Lung (tissue), 12 donors: ENCODE measurements around the gene PDIA2. TPM values are rescaled to one million over a fixed set of nuclear protein-coding genes. Genes with fewer than 3 reads are reported as not detected.

Experiments
- ATAC-seq: fragments of 200-7000 bp; cut with Tn5 transposase; one replicate; pipeline ENCODE4 v1.9.1; 2020; ENCODE audit warnings: moderate number of reproducible peaks; ENCODE audit not compliant: insufficient read depth, low FRiP score
- DNase-seq, 3 donors: peaks; one replicate each; pipeline ENCODE4 v3.0.0-alpha.2; 2013 to 2017
- H3K27ac ChIP-seq, 2 donors: one replicate each; pipeline ENCODE4 v1.5.1; 2013; ENCODE audit warnings: mild to moderate bottlenecking in 2 of 2, moderate library complexity in 2 of 2, control low read depth in 1 of 2, inconsistent platforms in 1 of 2, low read depth in 1 of 2, low read length in 1 of 2
- H3K27me3 ChIP-seq, 3 donors: one replicate each; pipeline ENCODE4 v1.5.1; 2013; ENCODE audit warnings: low read length in 2 of 3; ENCODE audit not compliant: control insufficient read depth in 3 of 3, insufficient read depth in 3 of 3
- H3K36me3 ChIP-seq, 4 donors: one replicate each; pipeline ENCODE4 v1.5.1; 2013; ENCODE audit warnings: low read length in 4 of 4, mild to moderate bottlenecking in 1 of 4, moderate library complexity in 1 of 4; ENCODE audit not compliant: control insufficient read depth in 4 of 4, insufficient read depth in 4 of 4
- H3K4me1 ChIP-seq, 5 donors: one replicate each; pipeline ENCODE4 v1.5.1; 2013; ENCODE audit warnings: low read length in 5 of 5, mild to moderate bottlenecking in 2 of 5, moderate library complexity in 1 of 5; ENCODE audit not compliant: control insufficient read depth in 5 of 5, insufficient read depth in 5 of 5
- H3K4me3 ChIP-seq: one replicate; pipeline ENCODE4 v1.5.1; 2013; ENCODE audit warnings: mild to moderate bottlenecking, control low read depth, moderate library complexity
- H3K9ac ChIP-seq, 2 donors: one replicate each; pipeline ENCODE4 v1.5.1; 2013; ENCODE audit warnings: low read length in 2 of 2, control low read depth in 1 of 2; ENCODE audit not compliant: insufficient read depth in 1 of 2
- H3K9me3 ChIP-seq, 4 donors: one replicate each; pipeline ENCODE4 v1.5.1; 2013; ENCODE audit warnings: low read length in 3 of 4, mild to moderate bottlenecking in 1 of 4, moderate library complexity in 1 of 4; ENCODE audit not compliant: control insufficient read depth in 4 of 4, insufficient read depth in 3 of 4
- CTCF ChIP-seq: IDR thresholded peaks from 2 replicates; pipeline ENCODE4 v1.5.1; 2012; ENCODE audit warnings: mild to moderate bottlenecking; ENCODE audit errors: control extremely low read depth, extremely low read depth
- WGBS, 2 donors: extraction: QIAGEN DNeasy Blood & Tissue Kit; methylation state at CpG; one replicate each; pipeline ENCODE4 v1.1.7; 2013; 5-methylcytosine and 5-hydroxymethylcytosine counted together
- polyA plus RNA-seq, 2 donors: library from polyadenylated mRNA; stranded (reverse); fragments of 200-250 nt; gene quantifications; one replicate each; pipeline ENCODE4 v1.2.1, GENCODE V29; 2013
- total RNA-seq, 2 donors: library from RNA; depleted of rRNA in 1 of 2; stranded (reverse); fragments of >200 nt in 1 of 2; gene quantifications; one replicate each; pipeline ENCODE4 v1.2.1, GENCODE V29; 2014 to 2021
- donor health status: control.
- donor health status: control.
- donor health status: Bipolar disorder and iron deficiency.
- donor health status: healthy.
- donor health status: DM: yes; HTN: yes; CAD: no.

Gene PDIA2
- total and polyA plus RNA-seq, 4 donors, result 0.19 to 0.65 (median 0.24) TPM

- WGBS, 2 donors, result 87 to 92% methylated on average over 28 of the region's 28 CpGs
- ATAC-seq, result no peak
Measured at GRCh38 chr16:261031-261691, 21.8 kb upstream of the PDIA2 start.

GRCh38 chr16:262121-262745 is 20.7 kb upstream of the PDIA2 start:
- no peak overlapping the region for H3K9ac ChIP-seq
- H3K9me3 ChIP-seq, result no peaks in the 10 kb centered on the region
- TF ChIP-seq CTCF, result no peak
- H3K27me3 ChIP-seq, result no peaks in the 10 kb centered on the region
- WGBS, 2 donors, result 92 to 93% methylated on average over 29 of the region's 29 CpGs
- H3K4me3 ChIP-seq, result no peak overlapping the region
- peaks cover 0 to 4% (median 0%) of the 10 kb centered on the region in 5 donors for H3K4me1 ChIP-seq
- H3K27ac ChIP-seq, result no peak overlapping the region
- peaks cover 0 to 49% (median 13%) of the 10 kb centered on the region in 4 donors for H3K36me3 ChIP-seq
- no peak for ATAC-seq
- no peak for DNase-seq

More at GRCh38 chr16:261031-261691, 21.8 kb upstream of the PDIA2 start:
- H3K9ac ChIP-seq, result no peak overlapping the region
- H3K9me3 ChIP-seq, result no peaks in the 10 kb centered on the region
- H3K27me3 ChIP-seq, result no peaks in the 10 kb centered on the region
- H3K36me3 ChIP-seq, result peaks cover 0 to 49% (median 13%) of the 10 kb centered on the region in 4 donors
- no peak overlapping the region for H3K27ac ChIP-seq
- no peak for TF ChIP-seq CTCF
- peaks cover 0 to 4% (median 0%) of the 10 kb centered on the region in 5 donors for H3K4me1 ChIP-seq
- no peak overlapping the region for H3K4me3 ChIP-seq
- no peak for DNase-seq

GRCh38 chr16:263182-263774 is 19.7 kb upstream of the PDIA2 start:
- DNase-seq (no peak), ATAC-seq (no peak)
- Histone ChIP-seq H3K4me1 (peaks cover 0 to 4% (median 0%) of the 10 kb centered on the region in 5 donors), H3K9me3 (no peaks in the 10 kb centered on the region), H3K36me3 (peaks cover 0 to 49% (median 13%) of the 10 kb centered on the region in 4 donors), H3K27ac (no peak overlapping the region), H3K27me3 (no peaks in the 10 kb centered on the region), H3K9ac (no peak overlapping the region), H3K4me3 (no peak overlapping the region)
- no peak for TF ChIP-seq CTCF
- 95 to 97% methylated on average over 35 of the region's 35 CpGs for WGBS, 2 donors
